Measurements from ENCODE around the gene PCDHA8.
"Not testable (repeated sequence)": the region's sequence is repeated elsewhere in the genome, so short reads cannot be mapped to it uniquely, and the experiment has no call there.

Gene PCDHA8

DNA sequence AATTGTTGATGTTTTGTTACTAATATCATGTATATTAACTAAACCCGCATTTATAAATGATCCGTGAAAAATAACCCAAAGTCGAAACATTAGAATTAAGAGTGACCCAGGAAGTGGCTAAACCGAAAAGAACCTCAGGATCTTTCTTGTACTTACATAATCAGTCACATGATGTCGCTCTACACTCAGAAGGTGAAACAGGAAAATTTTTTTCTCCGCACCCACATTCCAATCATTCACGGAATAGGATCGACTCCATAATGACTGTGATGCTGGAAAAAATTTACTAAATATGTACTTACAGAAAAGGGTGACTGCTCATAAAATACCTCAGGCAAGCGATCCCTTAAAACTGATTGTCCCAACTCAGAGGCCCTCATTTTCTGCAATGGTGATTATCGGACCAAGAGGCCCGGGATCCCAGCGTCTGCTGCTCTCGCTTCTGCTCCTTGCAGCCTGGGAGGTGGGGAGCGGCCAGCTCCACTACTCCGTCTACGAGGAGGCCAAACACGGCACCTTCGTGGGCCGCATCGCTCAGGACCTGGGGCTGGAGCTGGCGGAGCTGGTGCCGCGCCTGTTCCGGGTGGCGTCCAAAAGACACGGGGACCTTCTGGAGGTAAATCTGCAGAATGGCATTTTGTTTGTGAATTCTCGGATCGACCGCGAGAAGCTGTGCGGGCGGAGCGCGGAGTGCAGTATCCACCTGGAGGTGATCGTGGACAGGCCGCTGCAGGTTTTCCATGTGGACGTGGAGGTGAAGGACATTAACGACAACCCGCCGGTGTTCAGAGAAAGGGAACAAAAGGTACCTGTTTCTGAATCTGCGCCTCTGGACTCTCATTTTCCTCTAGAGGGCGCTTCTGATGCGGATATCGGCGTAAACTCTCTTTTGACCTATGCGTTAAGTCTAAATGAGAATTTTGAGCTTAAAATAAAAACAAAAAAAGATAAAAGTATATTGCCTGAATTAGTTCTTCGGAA lies 34.4 kb downstream of the PCDHA8 start, which contains the start of gene PCDHA12:
Gene PCDHA12, plus strand, starts transcription at position 224 of the 981 bp plus-strand sequence. Its CDS starts 165 bp downstream, at position 389.
- no peak for DNase-seq (ENCODE audit: low read depth)

DNA sequence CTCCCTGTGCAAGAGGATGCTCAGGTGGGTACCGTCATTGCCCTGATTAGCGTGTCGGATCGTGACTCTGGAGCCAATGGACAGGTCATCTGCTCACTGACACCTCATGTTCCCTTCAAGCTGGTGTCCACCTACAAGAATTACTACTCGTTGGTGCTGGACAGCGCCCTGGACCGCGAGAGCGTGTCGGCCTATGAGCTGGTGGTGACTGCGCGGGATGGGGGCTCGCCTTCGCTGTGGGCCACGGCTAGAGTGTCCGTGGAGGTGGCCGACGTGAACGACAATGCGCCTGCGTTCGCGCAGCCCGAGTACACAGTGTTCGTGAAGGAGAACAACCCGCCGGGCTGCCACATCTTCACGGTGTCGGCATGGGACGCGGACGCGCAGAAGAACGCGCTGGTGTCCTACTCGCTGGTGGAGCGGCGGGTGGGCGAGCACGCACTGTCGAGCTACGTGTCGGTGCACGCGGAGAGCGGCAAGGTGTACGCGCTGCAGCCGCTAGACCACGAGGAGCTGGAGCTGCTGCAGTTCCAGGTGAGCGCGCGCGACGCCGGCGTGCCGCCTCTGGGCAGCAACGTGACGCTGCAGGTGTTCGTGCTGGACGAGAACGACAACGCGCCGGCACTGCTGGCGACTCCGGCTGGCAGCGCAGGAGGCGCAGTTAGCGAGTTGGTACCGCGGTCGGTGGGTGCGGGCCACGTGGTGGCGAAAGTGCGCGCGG lies 35.7 kb downstream of the PCDHA8 start:
- DNase-seq (ENCODE audit: low read depth) = not testable (repeated sequence)

DNA sequence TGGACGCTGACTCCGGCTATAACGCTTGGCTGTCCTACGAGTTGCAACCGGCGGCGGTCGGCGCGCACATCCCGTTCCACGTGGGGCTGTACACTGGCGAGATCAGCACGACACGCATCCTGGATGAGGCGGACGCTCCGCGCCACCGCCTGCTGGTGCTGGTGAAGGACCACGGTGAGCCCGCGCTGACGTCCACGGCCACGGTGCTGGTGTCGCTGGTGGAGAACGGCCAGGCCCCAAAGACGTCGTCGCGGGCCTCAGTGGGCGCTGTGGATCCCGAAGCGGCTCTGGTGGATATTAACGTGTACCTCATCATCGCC lies 36.2 kb downstream of the PCDHA8 start:
- DNase-seq (ENCODE audit: low read depth) = no peak

DNA sequence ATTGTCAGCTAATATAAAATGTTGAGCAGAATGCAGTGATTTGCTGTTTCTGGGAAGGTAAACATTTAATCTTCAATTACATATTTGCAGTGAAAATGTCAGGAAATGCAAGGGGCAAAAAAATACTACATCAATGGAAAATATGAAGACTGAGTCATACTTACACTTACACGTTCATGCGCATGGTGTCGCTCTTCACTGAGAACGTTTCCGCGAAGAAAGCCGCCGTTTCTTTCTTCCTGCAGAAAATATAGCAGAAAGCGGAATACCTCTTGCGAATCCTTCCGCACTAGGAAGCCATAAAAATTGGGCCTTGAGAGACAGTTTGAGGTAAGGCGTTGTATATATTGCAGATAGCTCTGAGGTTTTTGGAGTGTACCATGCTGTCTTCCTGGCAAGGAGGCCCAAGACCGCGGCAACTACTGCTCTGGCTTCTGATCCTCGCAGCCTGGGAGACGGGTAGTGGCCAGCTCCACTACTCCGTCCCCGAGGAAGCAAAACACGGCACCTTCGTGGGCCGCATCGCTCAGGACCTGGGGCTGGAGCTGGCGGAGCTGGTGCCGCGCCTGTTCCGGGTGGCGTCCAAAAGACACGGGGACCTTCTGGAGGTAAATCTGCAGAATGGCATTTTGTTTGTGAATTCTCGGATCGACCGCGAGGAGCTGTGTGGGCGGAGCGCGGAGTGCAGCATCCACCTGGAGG lies 41.1 kb downstream of the PCDHA8 start, which contains the start of gene PCDHA13:
Gene PCDHA13, plus strand, starts transcription at position 236 of the 702 bp plus-strand sequence. Its CDS starts 145 bp downstream, at position 381.
- no peak for DNase-seq (ENCODE audit: low read depth)

DNA sequence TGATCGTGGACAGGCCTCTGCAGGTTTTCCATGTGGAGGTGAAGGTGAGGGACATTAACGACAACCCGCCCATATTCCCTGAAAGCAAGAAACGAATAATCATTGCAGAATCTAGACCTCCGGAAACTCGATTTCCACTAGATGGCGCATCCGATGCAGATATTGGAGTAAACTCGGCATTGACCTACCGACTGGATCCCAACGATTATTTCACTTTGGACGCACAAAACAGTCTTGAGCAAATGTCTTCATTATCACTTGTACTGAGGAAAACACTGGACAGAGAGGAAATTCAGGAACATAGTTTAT lies 41.6 kb downstream of the PCDHA8 start:
- DNase-seq (ENCODE audit: low read depth) = no peak

DNA sequence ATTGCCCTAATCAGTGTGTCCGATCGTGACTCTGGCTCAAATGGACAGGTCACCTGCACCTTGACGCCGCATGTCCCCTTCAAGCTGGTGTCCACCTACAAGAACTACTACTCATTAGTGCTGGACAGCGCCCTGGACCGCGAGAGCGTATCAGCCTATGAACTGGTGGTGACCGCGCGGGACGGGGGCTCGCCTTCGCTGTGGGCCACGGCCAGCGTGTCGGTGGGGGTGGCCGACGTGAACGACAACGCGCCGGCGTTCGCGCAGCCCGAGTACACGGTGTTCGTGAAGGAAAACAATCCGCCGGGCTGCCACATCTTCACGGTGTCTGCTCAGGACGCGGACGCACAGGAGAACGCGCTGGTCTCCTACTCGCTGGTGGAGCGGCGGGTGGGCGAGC lies 42.4 kb downstream of the PCDHA8 start:
- no peak for DNase-seq (ENCODE audit: low read depth)

DNA sequence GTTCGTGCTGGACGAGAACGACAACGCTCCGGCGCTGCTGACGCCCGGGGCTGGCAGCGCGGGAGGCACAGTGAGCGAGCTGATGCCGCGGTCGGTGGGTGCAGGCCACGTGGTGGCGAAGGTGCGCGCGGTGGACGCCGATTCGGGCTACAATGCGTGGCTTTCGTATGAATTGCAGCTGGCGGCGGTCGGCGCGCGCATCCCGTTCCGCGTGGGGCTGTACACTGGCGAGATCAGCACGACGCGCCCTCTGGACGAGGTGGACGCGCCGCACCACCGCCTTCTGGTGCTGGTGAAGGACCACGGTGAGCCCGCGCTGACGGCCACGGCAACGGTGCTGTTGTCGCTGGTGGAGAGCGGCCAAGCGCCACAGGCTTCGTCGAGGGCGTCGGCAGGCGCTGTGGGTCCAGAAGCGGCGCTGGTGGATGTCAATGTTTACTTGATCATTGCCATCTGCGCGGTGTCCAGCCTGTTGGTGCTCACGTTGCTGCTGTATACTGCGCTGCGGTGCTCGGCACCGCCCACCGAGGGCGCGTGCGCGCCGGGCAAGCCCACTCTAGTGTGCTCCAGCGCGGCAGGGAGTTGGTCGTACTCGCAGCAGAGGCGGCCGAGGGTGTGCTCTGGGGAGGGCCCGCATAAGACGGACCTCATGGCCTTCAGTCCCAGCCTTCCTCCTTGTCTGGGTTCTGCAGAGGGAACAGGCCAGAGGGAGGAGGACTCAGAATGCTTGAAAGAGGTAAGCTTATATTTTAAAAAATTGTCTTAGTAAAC lies 43.1 kb downstream of the PCDHA8 start:
- DNase-seq (ENCODE audit: low read depth) = no peak
